Measurements from ENCODE around the gene EMP1.

DNA sequence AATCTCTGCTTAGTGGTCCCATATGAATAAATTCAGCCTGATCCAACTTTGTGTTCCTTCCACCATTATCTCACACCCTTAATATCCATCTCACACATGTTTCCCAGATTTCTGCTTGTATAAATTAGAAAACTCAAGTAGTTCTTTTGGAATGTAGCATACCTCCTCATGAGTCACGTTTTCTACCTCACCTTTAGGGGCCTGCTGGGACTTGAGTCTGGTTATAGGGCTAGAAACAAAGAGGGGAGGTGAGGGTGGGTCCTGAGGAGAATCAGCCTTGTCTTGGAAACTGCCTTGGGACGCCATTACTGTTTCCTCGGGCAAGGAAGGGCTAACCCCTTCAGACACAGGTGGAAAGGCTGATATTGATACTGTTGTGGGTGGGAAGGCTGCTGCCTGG is 51.1 kb downstream of the EMP1 start:
- TF ChIP-seq POLR2A (IDR thresholded peaks at IDR 0.05): no peak
- TF ChIP-seq, protein P1, sequence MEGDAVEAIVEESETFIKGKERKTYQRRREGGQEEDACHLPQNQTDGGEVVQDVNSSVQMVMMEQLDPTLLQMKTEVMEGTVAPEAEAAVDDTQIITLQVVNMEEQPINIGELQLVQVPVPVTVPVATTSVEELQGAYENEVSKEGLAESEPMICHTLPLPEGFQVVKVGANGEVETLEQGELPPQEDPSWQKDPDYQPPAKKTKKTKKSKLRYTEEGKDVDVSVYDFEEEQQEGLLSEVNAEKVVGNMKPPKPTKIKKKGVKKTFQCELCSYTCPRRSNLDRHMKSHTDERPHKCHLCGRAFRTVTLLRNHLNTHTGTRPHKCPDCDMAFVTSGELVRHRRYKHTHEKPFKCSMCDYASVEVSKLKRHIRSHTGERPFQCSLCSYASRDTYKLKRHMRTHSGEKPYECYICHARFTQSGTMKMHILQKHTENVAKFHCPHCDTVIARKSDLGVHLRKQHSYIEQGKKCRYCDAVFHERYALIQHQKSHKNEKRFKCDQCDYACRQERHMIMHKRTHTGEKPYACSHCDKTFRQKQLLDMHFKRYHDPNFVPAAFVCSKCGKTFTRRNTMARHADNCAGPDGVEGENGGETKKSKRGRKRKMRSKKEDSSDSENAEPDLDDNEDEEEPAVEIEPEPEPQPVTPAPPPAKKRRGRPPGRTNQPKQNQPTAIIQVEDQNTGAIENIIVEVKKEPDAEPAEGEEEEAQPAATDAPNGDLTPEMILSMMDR (IDR thresholded peaks at IDR 0.05 in 4 of 5, conservative IDR thresholded peaks at IDR 0.05 in 1 of 5): no peak
